GM12878 (cell line): Measurements from ENCODE around the gene RETREG3. TPM values are rescaled to one million over a fixed set of nuclear protein-coding genes. Genes with fewer than 3 reads are reported as not detected.

Experiments
- ASH2L ChIP-seq: fragments of 300-600, 200-600 bp; sonication (generic); IDR thresholded peaks from 2 replicates; pipeline ENCODE4 v1.6.1; 2017; ENCODE audit warnings: low read depth, mild to moderate bottlenecking, borderline replicate concordance
- HCFC1 ChIP-seq: fragments of 150-350 bp; IDR thresholded peaks from 2 replicates; pipeline ENCODE4 v1.6.1; 2014; ENCODE audit warnings: low read length
- JUND ChIP-seq: IDR thresholded peaks from 2 replicates; pipeline ENCODE4 v1.6.1; 2012; ENCODE audit warnings: low read depth, mild to moderate bottlenecking, low read length, improper control_type of control experiment, moderate library complexity
- MEF2B ChIP-seq: fragments of 450-650 bp; IDR thresholded peaks from 2 replicates; pipeline ENCODE4 v1.6.1; 2018; ENCODE audit warnings: mild to moderate bottlenecking, moderate library complexity; ENCODE audit not compliant: partially characterized antibody, poor library complexity, severe bottlenecking
- NKRF ChIP-seq: fragments of 450-650 bp; conservative IDR thresholded peaks from 2 replicates; pipeline ENCODE4 v1.6.1; 2017; ENCODE audit warnings: mild to moderate bottlenecking, moderate library complexity
- PRDM15 ChIP-seq: fragments of 450-650 bp; formaldehyde crosslinking; IDR thresholded peaks from 2 replicates; pipeline ENCODE4 v1.4.0; 2020; ENCODE audit warnings: mild to moderate bottlenecking, moderate library complexity
- RBBP5 ChIP-seq: fragments of 200-600 bp; sonication (generic); conservative IDR thresholded peaks from 2 replicates; pipeline ENCODE4 v1.6.1; 2016
- YBX1 ChIP-seq: fragments of 450-650 bp; IDR thresholded peaks from 2 replicates; pipeline ENCODE4 v1.6.1; 2016; ENCODE audit warnings: antibody characterized with exemption
- ZBTB40 ChIP-seq: fragments of 450-650 bp; IDR thresholded peaks from 2 replicates; pipeline ENCODE4 v1.6.1; 2016; ENCODE audit warnings: mild to moderate bottlenecking, moderate library complexity, borderline replicate concordance
- ZNF622 ChIP-seq: fragments of 450-650 bp; IDR thresholded peaks from 2 replicates; pipeline ENCODE4 v1.6.1; 2017; ENCODE audit warnings: mild to moderate bottlenecking, inconsistent platforms
- polyA plus RNA-seq, 11 experiments: library from polyadenylated mRNA; depleted of rRNA in 4 of 11; unstranded in 6 of 11; stranded (reverse) in 5 of 11; fragments of >200 nt; fragmentation: Nextera tagmentation in 4 of 11; fragmentation: Illumina TruSeq in 1 of 11; extraction: Ambion mirVana in 4 of 11; extraction: Trizol in 1 of 11; gene quantifications; 1 replicate in 1 of 11; 2 replicates in 10 of 11; pipeline versions ENCODE4 v1.2.1 to v1.2.3, GENCODE V29; 2011 to 2016; ENCODE audit warnings: inconsistent platforms in 2 of 11, missing spikeins in 2 of 11, low read depth in 1 of 11
- total RNA-seq, 4 experiments: library from RNA; depleted of rRNA in 3 of 4; stranded (reverse); fragments of >200 nt in 3 of 4; fragmentation: Illumina TruSeq in 1 of 4; extraction: Trizol in 1 of 4; gene quantifications; 2 replicates each; pipeline versions ENCODE4 v1.2.1 to v1.2.3, GENCODE V29; 2013 to 2021
- TF ChIP-seq, protein P1 (sequence below): IDR thresholded peaks from 2 replicates; pipeline ENCODE4 v1.6.1; 2012; ENCODE audit warnings: low read depth, low read length, improper control_type of control experiment
- TF ChIP-seq, protein P2 (sequence below): fragments of 450-650 bp; IDR thresholded peaks from 2 replicates; pipeline ENCODE4 v1.6.1; 2018; ENCODE audit warnings: borderline replicate concordance, mild to moderate bottlenecking; ENCODE audit not compliant: partially characterized antibody

RETREG3 gene
- total and polyA plus RNA-seq, 10 of the 15 experiments (the other 5 are each of a cell fraction or from before 2014, with no cell fraction given), result 7.0 to 50.6 (median 27.3) TPM

- no peak for TF ChIP-seq PRDM15
- TF ChIP-seq YBX1, result no peak
- no peak for TF ChIP-seq MEF2B
- TF ChIP-seq, protein P1, sequence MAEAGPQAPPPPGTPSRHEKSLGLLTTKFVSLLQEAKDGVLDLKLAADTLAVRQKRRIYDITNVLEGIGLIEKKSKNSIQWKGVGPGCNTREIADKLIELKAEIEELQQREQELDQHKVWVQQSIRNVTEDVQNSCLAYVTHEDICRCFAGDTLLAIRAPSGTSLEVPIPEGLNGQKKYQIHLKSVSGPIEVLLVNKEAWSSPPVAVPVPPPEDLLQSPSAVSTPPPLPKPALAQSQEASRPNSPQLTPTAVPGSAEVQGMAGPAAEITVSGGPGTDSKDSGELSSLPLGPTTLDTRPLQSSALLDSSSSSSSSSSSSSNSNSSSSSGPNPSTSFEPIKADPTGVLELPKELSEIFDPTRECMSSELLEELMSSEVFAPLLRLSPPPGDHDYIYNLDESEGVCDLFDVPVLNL, result no peak
- TF ChIP-seq ASH2L, result no peak
- no peak for TF ChIP-seq ZBTB40
- no peak for TF ChIP-seq JUND
- TF ChIP-seq, protein P2, sequence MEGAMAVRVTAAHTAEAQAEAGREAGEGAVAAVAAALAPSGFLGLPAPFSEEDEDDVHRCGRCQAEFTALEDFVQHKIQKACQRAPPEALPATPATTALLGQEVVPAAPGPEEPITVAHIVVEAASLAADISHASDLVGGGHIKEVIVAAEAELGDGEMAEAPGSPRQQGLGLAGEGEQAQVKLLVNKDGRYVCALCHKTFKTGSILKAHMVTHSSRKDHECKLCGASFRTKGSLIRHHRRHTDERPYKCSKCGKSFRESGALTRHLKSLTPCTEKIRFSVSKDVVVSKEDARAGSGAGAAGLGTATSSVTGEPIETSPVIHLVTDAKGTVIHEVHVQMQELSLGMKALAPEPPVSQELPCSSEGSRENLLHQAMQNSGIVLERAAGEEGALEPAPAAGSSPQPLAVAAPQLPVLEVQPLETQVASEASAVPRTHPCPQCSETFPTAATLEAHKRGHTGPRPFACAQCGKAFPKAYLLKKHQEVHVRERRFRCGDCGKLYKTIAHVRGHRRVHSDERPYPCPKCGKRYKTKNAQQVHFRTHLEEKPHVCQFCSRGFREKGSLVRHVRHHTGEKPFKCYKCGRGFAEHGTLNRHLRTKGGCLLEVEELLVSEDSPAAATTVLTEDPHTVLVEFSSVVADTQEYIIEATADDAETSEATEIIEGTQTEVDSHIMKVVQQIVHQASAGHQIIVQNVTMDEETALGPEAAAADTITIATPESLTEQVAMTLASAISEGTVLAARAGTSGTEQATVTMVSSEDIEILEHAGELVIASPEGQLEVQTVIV, result no peak
- no peak for TF ChIP-seq HCFC1
- no peak for TF ChIP-seq RBBP5
- TF ChIP-seq ZNF622, result no peak
- peak; percentile 70 for TF ChIP-seq NKRF
Measured at GRCh38 chr17:42531455-42532354, 77.5 kb downstream of the RETREG3 start (continued).
